ENCODE measurements around the gene SLC29A2.

The SLC29A2 gene

GRCh38 chr11:66347425-66348276 lies 23.9 kb downstream of the SLC29A2 start, which contains the start of gene B4GAT1:
Gene B4GAT1 (minus strand): TSS chr11:66347629. CDS start chr11:66347545, 84 bp downstream.
- peak; percentile 84 for DNase-seq (ENCODE audit: low read depth)
- no peak for TF ChIP-seq CTCF (IDR thresholded peaks at IDR 0.05; ENCODE audit: control insufficient read depth, insufficient read depth, low read depth, low read length, missing control alignments)
- peak within 1 kb of the TSS; percentile 61 for H3K4me3 ChIP-seq (ENCODE audit: control insufficient read depth, low read depth, low read length)

- H3K4me3 ChIP-seq (ENCODE audit: control insufficient read depth, low read depth, low read length), result peak overlapping the region; percentile 61
- TF ChIP-seq CTCF (IDR thresholded peaks at IDR 0.05; ENCODE audit: control insufficient read depth, insufficient read depth, low read depth, low read length, missing control alignments), result no peak
- DNase-seq (ENCODE audit: low read depth), result no peak
Observed at GRCh38 chr11:66346476-66347424, 24.8 kb downstream of the SLC29A2 start.

- DNase-seq (ENCODE audit: low read depth), result no peak
- peak overlapping the region; percentile 86 for H3K4me3 ChIP-seq (ENCODE audit: control insufficient read depth, low read depth, low read length)
- TF ChIP-seq CTCF (IDR thresholded peaks at IDR 0.05; ENCODE audit: control insufficient read depth, insufficient read depth, low read depth, low read length, missing control alignments), result no peak
Observed at GRCh38 chr11:66345316-66345649, 26.3 kb downstream of the SLC29A2 start.

GRCh38 chr11:66344550-66345315 lies 26.8 kb downstream of the SLC29A2 start, which contains the start of gene BRMS1:
Gene BRMS1 (minus strand): TSS chr11:66345104. CDS start chr11:66342234, 2,870 bp downstream.
- TF ChIP-seq CTCF (IDR thresholded peaks at IDR 0.05; ENCODE audit: control insufficient read depth, insufficient read depth, low read depth, low read length, missing control alignments), result peak; percentile 14
- H3K4me3 ChIP-seq (ENCODE audit: control insufficient read depth, low read depth, low read length), result peak within 1 kb of the TSS; percentile 86
- peak; percentile 81 for DNase-seq (ENCODE audit: low read depth)

GRCh38 chr11:66343176-66343575 lies 28.4 kb downstream of the SLC29A2 start:
- no peak overlapping the region for H3K4me3 ChIP-seq (ENCODE audit: control insufficient read depth, low read depth, low read length)
- DNase-seq (ENCODE audit: low read depth), result no peak
- TF ChIP-seq CTCF (IDR thresholded peaks at IDR 0.05; ENCODE audit: control insufficient read depth, insufficient read depth, low read depth, low read length, missing control alignments), result no peak

All from AG09309 (cell line).